OCI-LY3 (cell line): Measurements from ENCODE around the gene SLC49A4.

Experiments used
- H2AFZ ChIP-seq: fragments of 200-600, 300-600 bp; shearing (Covaris generic); 2 replicates; pipeline ENCODE4 v1.6.0; 2014; ENCODE audit warnings: antibody characterized with exemption, low read depth, low read length
- H3K27ac ChIP-seq: fragments of 200-600, 300-600 bp; sonication (generic); 2 replicates; pipeline ENCODE4 v1.5.1; 2014; ENCODE audit warnings: mild to moderate bottlenecking, low read length, moderate library complexity, mixed read lengths
- H3K27me3 ChIP-seq: fragments of 200-600, 300-600 bp; sonication (generic); 2 replicates; pipeline ENCODE4 v1.6.1; 2014; ENCODE audit warnings: low read depth, low read length, mixed read lengths
- H3K36me3 ChIP-seq: fragments of 200-600, 300-600 bp; sonication (generic); replicated peaks from 2 replicates; pipeline ENCODE3; 2014; ENCODE audit warnings: low read depth, low read length, mixed read lengths
- H3K4me1 ChIP-seq: fragments of 300-600, 200-600 bp; sonication (generic); 2 replicates; pipeline ENCODE4 v1.6.1; 2014; ENCODE audit warnings: low read length, mixed read lengths
- H3K4me2 ChIP-seq: fragments of 200-600, 300-600 bp; sonication (generic); 2 replicates; pipeline ENCODE4 v1.6.1; 2014; ENCODE audit warnings: low read length, mixed read lengths
- H3K4me3 ChIP-seq: fragments of 300-600, 200-600 bp; sonication (generic); 2 replicates; pipeline ENCODE4 v1.5.1; 2014; ENCODE audit warnings: antibody characterized with exemption, mild to moderate bottlenecking, low read length, moderate library complexity
- H3K79me2 ChIP-seq: fragments of 300-600, 200-600 bp; shearing (Covaris generic); 2 replicates; pipeline ENCODE4 v1.6.1; 2014; ENCODE audit warnings: mild to moderate bottlenecking, low read length, mixed read lengths
- H3K9ac ChIP-seq: fragments of 300-600, 200-600 bp; shearing (Covaris generic); 2 replicates; pipeline ENCODE4 v1.6.0; 2014; ENCODE audit warnings: mild to moderate bottlenecking, low read length, moderate library complexity
- H3K9me3 ChIP-seq: fragments of 200-600, 300-600 bp; shearing (Covaris generic); 2 replicates; pipeline ENCODE4 v1.6.1; 2014; ENCODE audit warnings: low read length, mixed read lengths; ENCODE audit not compliant: insufficient read depth
- H4K20me1 ChIP-seq: fragments of 200-600, 300-600 bp; sonication (generic); 2 replicates; pipeline ENCODE4 v1.6.1; 2016; ENCODE audit warnings: low read length, mixed read lengths; ENCODE audit not compliant: insufficient read depth
- CTCF ChIP-seq: fragments of 200-600, 300-600 bp; sonication (generic); IDR thresholded peaks from 2 replicates; pipeline ENCODE4 v1.5.1; 2014; ENCODE audit warnings: antibody characterized with exemption, low read length, low read depth
- EZH2phosphoT487 ChIP-seq: fragments of 200-600 bp; shearing (Covaris generic); IDR thresholded peaks from 2 replicates; pipeline ENCODE4 v1.6.1; 2018; ENCODE audit warnings: antibody characterized with exemption, mixed run types, low read depth

Gene SLC49A4

GRCh38 chr3:122795674-122796195 is 866 bp downstream of the SLC49A4 start:
- H3K36me3 ChIP-seq, result no peaks in the 10 kb centered on the region
- peak overlapping the region; percentile 98; the same call in 1 of the 2 replicates for H2AFZ ChIP-seq
- H3K9ac ChIP-seq, result peak overlapping the region; percentile 80
- peak overlapping the region; percentile 85 for H3K4me3 ChIP-seq
- no peak overlapping the region for H3K27ac ChIP-seq
- H3K27me3 ChIP-seq, result no peaks in the 10 kb centered on the region
- peaks cover 31% of the 10 kb centered on the region for H3K79me2 ChIP-seq
- peak overlapping the region; percentile 100 for H3K4me2 ChIP-seq
- H3K9me3 ChIP-seq, result no peaks in the 10 kb centered on the region
- H4K20me1 ChIP-seq, result no peaks in the 10 kb centered on the region
- TF ChIP-seq CTCF (no peak), EZH2phosphoT487 (no peak)
- peaks cover 16% of the 10 kb centered on the region for H3K4me1 ChIP-seq

GRCh38 chr3:122797291-122797690 is 2.4 kb downstream of the SLC49A4 start:
- H3K9me3 ChIP-seq, result no peaks in the 10 kb centered on the region
- H3K9ac ChIP-seq, result no peak overlapping the region
- H3K36me3 ChIP-seq, result no peaks in the 10 kb centered on the region
- no peak overlapping the region for H3K4me3 ChIP-seq
- H3K79me2 ChIP-seq, result peaks cover 18% of the 10 kb centered on the region
- no peaks in the 10 kb centered on the region for H4K20me1 ChIP-seq
- no peak for TF ChIP-seq EZH2phosphoT487
- TF ChIP-seq CTCF, result no peak
- H3K27me3 ChIP-seq, result no peaks in the 10 kb centered on the region
- H3K4me1 ChIP-seq, result peaks cover 16% of the 10 kb centered on the region
- H3K27ac ChIP-seq, result no peak overlapping the region
- H2AFZ ChIP-seq, result no peak overlapping the region
- no peak overlapping the region for H3K4me2 ChIP-seq

GRCh38 chr3:122799322-122799721 is 4.5 kb downstream of the SLC49A4 start:
- H4K20me1 ChIP-seq, result no peaks in the 10 kb centered on the region
- no peak overlapping the region for H2AFZ ChIP-seq
- TF ChIP-seq CTCF (no peak), EZH2phosphoT487 (no peak)
- H3K4me1 ChIP-seq, result peaks cover 14% of the 10 kb centered on the region
- peaks cover 8% of the 10 kb centered on the region; the same call in 1 of the 2 replicates for H3K79me2 ChIP-seq
- no peak overlapping the region for H3K27ac ChIP-seq
- no peaks in the 10 kb centered on the region for H3K9me3 ChIP-seq
- H3K4me3 ChIP-seq, result no peak overlapping the region
- no peaks in the 10 kb centered on the region for H3K36me3 ChIP-seq
- no peaks in the 10 kb centered on the region for H3K27me3 ChIP-seq
- no peak overlapping the region for H3K4me2 ChIP-seq
- no peak overlapping the region for H3K9ac ChIP-seq

- H3K27ac ChIP-seq, result no peak overlapping the region
- TF ChIP-seq EZH2phosphoT487, result no peak
- no peak for TF ChIP-seq CTCF
- no peak overlapping the region for H3K9ac ChIP-seq
- H3K9me3 ChIP-seq, result no peaks in the 10 kb centered on the region
- H3K79me2 ChIP-seq, result peaks cover 8% of the 10 kb centered on the region; the same call in 1 of the 2 replicates
- no peaks in the 10 kb centered on the region for H3K36me3 ChIP-seq
- H3K4me1 ChIP-seq, result peaks cover 14% of the 10 kb centered on the region
- no peaks in the 10 kb centered on the region for H3K27me3 ChIP-seq
- no peak overlapping the region for H3K4me2 ChIP-seq
- H3K4me3 ChIP-seq, result no peak overlapping the region
- no peaks in the 10 kb centered on the region for H4K20me1 ChIP-seq
- H2AFZ ChIP-seq, result no peak overlapping the region
Observed at GRCh38 chr3:122800031-122800430, 5.2 kb downstream of the SLC49A4 start.
